D721Med (cell line): ENCODE results near the gene GALNT17.

Experiments
- DNase-seq: peaks from one replicate; pipeline ENCODE4 v3.0.0; 2011; ENCODE audit warnings: low spot score; ENCODE audit not compliant: insufficient read length
- FAIRE-seq: peaks from 2 replicates; lab custom pipeline; 2011; peaks lifted over from hg19 to GRCh38; lab: Jason Lieb, UNC
- CTCF ChIP-seq: IDR thresholded peaks from 2 replicates; pipeline ENCODE4 v1.5.1; 2012; ENCODE audit warnings: mild to moderate bottlenecking, control low read depth; ENCODE audit not compliant: insufficient read depth; ENCODE audit errors: missing control alignments

GALNT17 gene

DNA sequence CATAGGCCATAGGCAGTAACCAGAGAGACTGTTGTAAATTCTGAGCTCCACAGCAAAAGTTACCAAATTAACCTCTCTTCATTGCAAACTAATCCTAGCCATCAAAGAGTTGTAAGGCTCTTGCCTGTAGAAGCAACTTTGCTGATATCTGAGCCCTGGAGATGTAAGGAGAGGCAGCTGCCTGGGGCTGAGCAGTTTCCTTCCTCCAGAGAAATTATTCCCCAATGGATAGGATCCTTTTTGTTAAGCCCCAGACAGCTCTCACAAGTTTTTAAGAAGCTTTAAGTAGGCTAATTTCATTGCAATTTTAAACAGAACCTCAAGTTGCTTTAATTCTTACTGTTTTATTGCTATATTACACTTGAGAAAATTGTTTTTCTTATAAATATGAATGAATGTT lies 211.1 kb downstream of the GALNT17 start:
- no peak for TF ChIP-seq CTCF
- FAIRE-seq (no peak), DNase-seq (peak; percentile 22)

- DNase-seq (no peak), FAIRE-seq (no peak)
- TF ChIP-seq CTCF, result no peak
These were observed 211.9 kb downstream of the GALNT17 start for GRCh38 chr7:71343892-71344291.

DNA sequence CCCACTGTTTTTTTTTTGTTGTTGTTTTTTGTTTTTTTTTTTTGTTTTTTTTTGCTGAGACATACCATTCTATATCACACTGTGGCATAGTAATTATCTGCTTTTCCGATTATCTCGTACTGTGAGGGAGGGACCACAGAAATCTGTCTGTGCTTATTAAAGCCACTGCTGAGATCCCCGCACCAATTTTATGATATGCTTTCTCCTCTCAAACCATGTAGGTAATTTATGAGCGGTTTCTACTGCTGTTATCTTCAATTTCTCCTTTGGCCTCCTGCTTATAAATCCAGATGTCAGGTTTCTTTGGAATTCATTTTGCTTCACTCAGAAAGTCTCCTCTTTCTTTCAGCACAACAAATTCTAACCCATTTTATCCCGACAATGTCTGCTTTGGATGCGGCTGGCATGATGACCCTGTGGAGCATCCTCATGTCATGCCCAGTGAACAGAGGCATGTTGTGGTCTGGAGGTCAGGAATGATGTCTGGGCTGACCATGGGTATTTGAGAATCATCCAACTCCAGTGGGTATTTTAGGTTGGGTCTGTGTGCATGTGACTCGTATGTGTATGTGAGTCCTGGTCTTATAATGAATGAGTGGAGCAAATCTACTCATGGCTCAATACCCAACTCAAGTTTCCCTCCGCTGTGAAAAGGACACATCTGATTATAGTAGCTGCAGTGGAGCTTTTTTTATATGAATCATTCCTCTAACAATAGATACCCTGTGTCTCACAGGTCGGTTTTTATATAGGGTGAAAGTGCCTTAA lies 213.4 kb downstream of the GALNT17 start:
- no peak for FAIRE-seq
- DNase-seq, result no peak
- TF ChIP-seq CTCF, result no peak

- TF ChIP-seq CTCF, result no peak
- FAIRE-seq, result no peak
- DNase-seq, result no peak
These were observed 217.1 kb downstream of the GALNT17 start for GRCh38 chr7:71348821-71349681.

DNA sequence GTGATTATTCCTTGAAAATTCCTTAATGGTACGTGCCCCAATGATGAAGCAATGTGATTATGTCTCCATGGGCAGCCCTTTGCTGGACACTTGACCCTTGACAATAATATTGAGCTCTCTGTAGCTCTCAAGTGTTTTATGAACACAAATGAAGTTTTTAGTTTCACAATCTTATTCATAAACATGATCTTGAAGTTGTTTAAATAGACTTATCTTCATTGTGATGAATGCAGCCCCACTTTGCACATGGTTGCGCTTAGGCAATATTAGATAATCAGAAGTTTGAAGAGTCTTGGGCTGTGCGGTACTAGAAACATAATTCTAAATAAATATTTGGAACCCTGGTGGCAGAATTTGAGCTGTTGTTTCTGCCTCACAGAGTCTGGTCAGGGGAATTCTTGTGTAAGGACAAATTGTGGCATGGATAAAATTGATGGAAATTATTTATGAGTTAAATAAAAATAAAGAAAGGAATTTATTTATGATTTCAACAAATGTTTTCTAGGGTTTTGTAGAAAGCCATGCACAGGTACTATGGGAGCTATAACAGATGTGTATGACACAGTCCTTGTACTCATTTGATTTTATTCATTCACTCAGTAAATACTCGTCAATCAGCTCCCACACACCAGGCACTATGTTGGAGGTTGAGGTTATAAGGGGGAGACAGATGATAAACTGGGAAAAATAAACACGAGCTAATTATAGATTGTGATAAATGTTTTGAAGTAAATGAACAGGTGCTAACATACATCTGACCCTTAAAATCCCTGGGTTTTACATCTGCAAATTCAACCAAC lies 217.9 kb downstream of the GALNT17 start:
- DNase-seq (no peak), FAIRE-seq (no peak)
- TF ChIP-seq CTCF, result no peak

- FAIRE-seq (no peak), DNase-seq (no peak)
- no peak for TF ChIP-seq CTCF
These were observed 218.7 kb downstream of the GALNT17 start for GRCh38 chr7:71350680-71351079.
